ENCODE measurements around the gene LIF.

DNA sequence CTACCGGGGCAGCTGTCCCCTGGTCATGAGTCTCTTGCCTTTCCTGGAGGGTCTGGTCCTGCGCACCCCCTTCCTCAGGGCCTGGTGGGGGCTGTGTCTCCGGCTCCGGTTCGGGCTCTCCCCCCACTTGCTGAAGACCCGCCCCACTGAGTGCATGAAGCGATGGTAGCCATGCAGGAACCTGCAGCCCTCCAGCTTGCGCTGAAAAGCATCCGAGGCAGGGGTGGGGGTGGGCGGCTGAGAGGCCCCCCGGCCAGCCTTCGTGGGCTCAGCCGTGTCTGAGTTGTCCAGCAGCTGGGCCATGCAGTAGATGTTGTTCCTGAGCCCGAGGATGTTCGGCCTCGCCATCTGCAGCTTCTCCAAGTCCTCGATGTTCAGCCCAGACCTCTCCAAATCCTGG, 17.3 kb upstream of the LIF start:
- TF ChIP-seq, protein P1, sequence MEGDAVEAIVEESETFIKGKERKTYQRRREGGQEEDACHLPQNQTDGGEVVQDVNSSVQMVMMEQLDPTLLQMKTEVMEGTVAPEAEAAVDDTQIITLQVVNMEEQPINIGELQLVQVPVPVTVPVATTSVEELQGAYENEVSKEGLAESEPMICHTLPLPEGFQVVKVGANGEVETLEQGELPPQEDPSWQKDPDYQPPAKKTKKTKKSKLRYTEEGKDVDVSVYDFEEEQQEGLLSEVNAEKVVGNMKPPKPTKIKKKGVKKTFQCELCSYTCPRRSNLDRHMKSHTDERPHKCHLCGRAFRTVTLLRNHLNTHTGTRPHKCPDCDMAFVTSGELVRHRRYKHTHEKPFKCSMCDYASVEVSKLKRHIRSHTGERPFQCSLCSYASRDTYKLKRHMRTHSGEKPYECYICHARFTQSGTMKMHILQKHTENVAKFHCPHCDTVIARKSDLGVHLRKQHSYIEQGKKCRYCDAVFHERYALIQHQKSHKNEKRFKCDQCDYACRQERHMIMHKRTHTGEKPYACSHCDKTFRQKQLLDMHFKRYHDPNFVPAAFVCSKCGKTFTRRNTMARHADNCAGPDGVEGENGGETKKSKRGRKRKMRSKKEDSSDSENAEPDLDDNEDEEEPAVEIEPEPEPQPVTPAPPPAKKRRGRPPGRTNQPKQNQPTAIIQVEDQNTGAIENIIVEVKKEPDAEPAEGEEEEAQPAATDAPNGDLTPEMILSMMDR (IDR thresholded peaks at IDR 0.05), result no peak
- TF ChIP-seq POLR2A (IDR thresholded peaks at IDR 0.05), result no peak
- no peak for TF ChIP-seq EP300 (IDR thresholded peaks at IDR 0.05)
